Stimulated activated naive CD8-positive, alpha-beta T cell treated with anti-CD3 and anti-CD28 coated beads, Interleukin-15, amount 100 ng/mL, for 72 hours (primary cell): ENCODE data around the gene IL33.

Experiments used
- ATAC-seq: fragments of 150-1000 bp; cut with Tn5 transposase; 2 replicates; pipeline ENCODE4 v1.10.0; 2021; ENCODE audit warnings: mild to moderate bottlenecking, moderate library complexity
- DNase-seq, 2 donors: peaks; one replicate each; pipeline ENCODE4 v3.0.0; 2021 to 2022
- H3K27ac Mint-ChIP-seq, 2 donors: one replicate each; pipeline ENCODE4 v1.8.0; 2022; ENCODE audit warnings: mild to moderate bottlenecking in 2 of 2, mixed read lengths in 2 of 2, moderate library complexity in 2 of 2
- H3K27me3 Mint-ChIP-seq: one replicate; pipeline ENCODE4 v1.8.0; 2022; ENCODE audit warnings: mixed read lengths
- H3K4me1 Mint-ChIP-seq: one replicate; pipeline ENCODE4 v1.8.0; 2022; ENCODE audit warnings: mild to moderate bottlenecking, mixed read lengths
- H3K4me3 Mint-ChIP-seq, 2 donors: one replicate each; pipeline ENCODE4 v1.8.0; 2022; ENCODE audit warnings: mild to moderate bottlenecking in 2 of 2, mixed read lengths in 2 of 2, moderate library complexity in 1 of 2
- H3K9me3 Mint-ChIP-seq, 2 donors: one replicate each; pipeline ENCODE4 v1.8.0; 2022; ENCODE audit warnings: mixed read lengths in 2 of 2

The IL33 gene

GRCh38 chr9:6200761-6201160, 14.8 kb upstream of the IL33 start:
- DNase-seq: no peak
- Mint-ChIP-seq H3K27ac (no peak overlapping the region), H3K9me3 (peaks cover 0 to 7% of the 10 kb centered on the region in 2 donors), H3K4me3 (no peak overlapping the region), H3K4me1 (no peaks in the 10 kb centered on the region), H3K27me3 (peaks cover 29% of the 10 kb centered on the region)
- ATAC-seq: no peak

- DNase-seq (no peak), ATAC-seq (no peak)
- Mint-ChIP-seq H3K4me1 (no peaks in the 10 kb centered on the region), H3K27me3 (peaks cover 9% of the 10 kb centered on the region), H3K27ac (no peak overlapping the region), H3K9me3 (peaks cover 41 to 44% of the 10 kb centered on the region in 2 donors), H3K4me3 (no peak overlapping the region)
Measured at GRCh38 chr9:6209966-6210365, 5.6 kb upstream of the IL33 start.

- Mint-ChIP-seq H3K4me3 (no peak overlapping the region), H3K27ac (no peak overlapping the region), H3K9me3 (peaks cover 27 to 35% of the 10 kb centered on the region in 2 donors), H3K27me3 (peaks cover 20% of the 10 kb centered on the region), H3K4me1 (no peaks in the 10 kb centered on the region)
- no peak for DNase-seq
- ATAC-seq: no peak
Measured at GRCh38 chr9:6212722-6213375, 2.8 kb upstream of the IL33 start.

GRCh38 chr9:6214434-6214833, 1.2 kb upstream of the IL33 start:
- no peaks in the 10 kb centered on the region for H3K4me1 Mint-ChIP-seq
- H3K9me3 Mint-ChIP-seq: peaks cover 17 to 30% of the 10 kb centered on the region in 2 donors
- H3K27me3 Mint-ChIP-seq: peaks cover 25% of the 10 kb centered on the region
- DNase-seq (no peak), ATAC-seq (no peak)
- no peak overlapping the region for H3K27ac Mint-ChIP-seq
- H3K4me3 Mint-ChIP-seq: no peak overlapping the region

GRCh38 chr9:6214903-6215302, 704 bp upstream of the IL33 start:
- Mint-ChIP-seq H3K4me3 (no peak overlapping the region), H3K9me3 (peaks cover 13 to 26% of the 10 kb centered on the region in 2 donors), H3K27ac (no peak overlapping the region), H3K4me1 (no peaks in the 10 kb centered on the region), H3K27me3 (peaks cover 27% of the 10 kb centered on the region)
- no peak for DNase-seq
- ATAC-seq: no peak

GRCh38 chr9:6216002-6216401, 395 bp downstream of the IL33 start:
- Mint-ChIP-seq H3K4me1 (no peaks in the 10 kb centered on the region), H3K27ac (no peak overlapping the region), H3K4me3 (no peak overlapping the region), H3K9me3 (peaks cover 2 to 15% of the 10 kb centered on the region in 2 donors), H3K27me3 (peaks cover 32% of the 10 kb centered on the region)
- DNase-seq: no peak
- ATAC-seq: no peak

GRCh38 chr9:6216951-6217350, 1.3 kb downstream of the IL33 start:
- ATAC-seq (no peak), DNase-seq (no peak)
- Mint-ChIP-seq H3K27me3 (peaks cover 32% of the 10 kb centered on the region), H3K9me3 (peaks cover 0 to 10% of the 10 kb centered on the region in 2 donors), H3K27ac (no peak overlapping the region), H3K4me1 (no peaks in the 10 kb centered on the region), H3K4me3 (no peak overlapping the region)

GRCh38 chr9:6218099-6218502, 2.5 kb downstream of the IL33 start:
- ATAC-seq: no peak
- Mint-ChIP-seq H3K9me3 (no peaks in the 10 kb centered on the region), H3K4me3 (no peak overlapping the region), H3K27ac (no peak overlapping the region), H3K4me1 (no peaks in the 10 kb centered on the region), H3K27me3 (peaks cover 32% of the 10 kb centered on the region)
- no peak for DNase-seq

GRCh38 chr9:6219040-6219439, 3.4 kb downstream of the IL33 start:
- H3K4me1 Mint-ChIP-seq: no peaks in the 10 kb centered on the region
- no peaks in the 10 kb centered on the region for H3K9me3 Mint-ChIP-seq
- H3K4me3 Mint-ChIP-seq: no peak overlapping the region
- H3K27ac Mint-ChIP-seq: no peak overlapping the region
- DNase-seq (no peak), ATAC-seq (no peak)
- peaks cover 32% of the 10 kb centered on the region for H3K27me3 Mint-ChIP-seq

GRCh38 chr9:6219981-6220380, 4.4 kb downstream of the IL33 start:
- ATAC-seq: no peak
- H3K9me3 Mint-ChIP-seq: no peaks in the 10 kb centered on the region
- no peaks in the 10 kb centered on the region for H3K4me1 Mint-ChIP-seq
- no peak overlapping the region for H3K4me3 Mint-ChIP-seq
- H3K27me3 Mint-ChIP-seq: peaks cover 27% of the 10 kb centered on the region
- no peak for DNase-seq
- H3K27ac Mint-ChIP-seq: no peak overlapping the region

GRCh38 chr9:6224393-6225154, 9.0 kb downstream of the IL33 start:
- ATAC-seq (no peak), DNase-seq (no peak)
- Mint-ChIP-seq H3K27me3 (peaks cover 27% of the 10 kb centered on the region), H3K4me3 (no peak overlapping the region), H3K9me3 (no peaks in the 10 kb centered on the region), H3K27ac (no peak overlapping the region), H3K4me1 (no peaks in the 10 kb centered on the region)

- Mint-ChIP-seq H3K4me1 (no peaks in the 10 kb centered on the region), H3K4me3 (no peak overlapping the region), H3K27me3 (peaks cover 19% of the 10 kb centered on the region), H3K9me3 (no peaks in the 10 kb centered on the region), H3K27ac (no peak overlapping the region)
- DNase-seq (no peak), ATAC-seq (no peak)
Measured at GRCh38 chr9:6226696-6227095, 11.1 kb downstream of the IL33 start.

- Mint-ChIP-seq H3K27me3 (peaks cover 19% of the 10 kb centered on the region), H3K4me3 (no peak overlapping the region), H3K4me1 (no peaks in the 10 kb centered on the region), H3K27ac (no peak overlapping the region), H3K9me3 (no peaks in the 10 kb centered on the region)
- DNase-seq (no peak), ATAC-seq (no peak)
Measured at GRCh38 chr9:6229186-6229585, 13.6 kb downstream of the IL33 start.

GRCh38 chr9:6229619-6230018, 14.0 kb downstream of the IL33 start:
- no peak for ATAC-seq
- no peak for DNase-seq
- Mint-ChIP-seq H3K4me1 (no peaks in the 10 kb centered on the region), H3K27me3 (peaks cover 19% of the 10 kb centered on the region), H3K27ac (no peak overlapping the region), H3K4me3 (no peak overlapping the region), H3K9me3 (no peaks in the 10 kb centered on the region)

GRCh38 chr9:6230037-6230780, 14.6 kb downstream of the IL33 start:
- Mint-ChIP-seq H3K4me3 (no peak overlapping the region), H3K4me1 (no peaks in the 10 kb centered on the region), H3K27me3 (peaks cover 16% of the 10 kb centered on the region), H3K9me3 (no peaks in the 10 kb centered on the region), H3K27ac (no peak overlapping the region)
- ATAC-seq: no peak
- no peak for DNase-seq

GRCh38 chr9:6232336-6232945, 16.8 kb downstream of the IL33 start:
- Mint-ChIP-seq H3K9me3 (no peaks in the 10 kb centered on the region), H3K27me3 (no peaks in the 10 kb centered on the region)
- peak; percentile 67 for ATAC-seq

More at GRCh38 chr9:6232336-6232945, 16.8 kb downstream of the IL33 start:
- DNase-seq: no peak
- H3K27ac Mint-ChIP-seq: no peak overlapping the region
- no peak overlapping the region for H3K4me3 Mint-ChIP-seq
- H3K4me1 Mint-ChIP-seq: no peaks in the 10 kb centered on the region
